Activated T-cell treated with anti-CD3 and anti-CD28 coated beads, Interleukin-2, amount 50 U/mL, for 24 hours (primary cell): ENCODE data around the gene MTRR.
"Not testable (repeated sequence)": the region's sequence is repeated elsewhere in the genome, so short reads cannot be mapped to it uniquely, and the experiment has no call there.

ENCODE experiments used
- DNase-seq: peaks from one replicate; pipeline ENCODE4 v3.0.0-alpha.2; 2020
- H3K27ac Mint-ChIP-seq: 2 replicates; pipeline ENCODE4 v1.8.0; 2020; ENCODE audit warnings: mild to moderate bottlenecking, mixed read lengths
- H3K27me3 Mint-ChIP-seq: 2 replicates; pipeline ENCODE4 v1.8.0; 2020; ENCODE audit warnings: mixed read lengths
- H3K36me3 Mint-ChIP-seq: 2 replicates; pipeline ENCODE4 v1.8.0; 2020; ENCODE audit warnings: low read depth, mixed read lengths
- H3K4me1 Mint-ChIP-seq: 2 replicates; pipeline ENCODE4 v1.8.0; 2020; ENCODE audit warnings: low read depth, mixed read lengths
- H3K4me3 Mint-ChIP-seq: 2 replicates; pipeline ENCODE4 v1.8.0; 2020; ENCODE audit warnings: mild to moderate bottlenecking, moderate library complexity, mixed read lengths
- H3K9me3 Mint-ChIP-seq: 2 replicates; pipeline ENCODE4 v1.8.0; 2020; ENCODE audit warnings: mixed read lengths

The MTRR gene

GRCh38 chr5:7897014-7897600, 28.2 kb downstream of the MTRR start:
- peak; percentile 48 for DNase-seq
- peaks cover 21% of the 10 kb centered on the region for H3K4me1 Mint-ChIP-seq
- H3K4me3 Mint-ChIP-seq = no peak overlapping the region
- peaks cover 95% of the 10 kb centered on the region for H3K36me3 Mint-ChIP-seq
- H3K9me3 Mint-ChIP-seq = no peaks in the 10 kb centered on the region
- no peak overlapping the region for H3K27ac Mint-ChIP-seq
- no peaks in the 10 kb centered on the region for H3K27me3 Mint-ChIP-seq

GRCh38 chr5:7902201-7902600, 33.3 kb downstream of the MTRR start:
- Mint-ChIP-seq H3K36me3 (peaks cover 94% of the 10 kb centered on the region), H3K27ac (peak overlapping the region; percentile 5), H3K27me3 (no peaks in the 10 kb centered on the region), H3K4me3 (no peak overlapping the region), H3K9me3 (peaks cover 7% of the 10 kb centered on the region), H3K4me1 (peaks cover 27% of the 10 kb centered on the region)
- DNase-seq = no peak

DNA sequence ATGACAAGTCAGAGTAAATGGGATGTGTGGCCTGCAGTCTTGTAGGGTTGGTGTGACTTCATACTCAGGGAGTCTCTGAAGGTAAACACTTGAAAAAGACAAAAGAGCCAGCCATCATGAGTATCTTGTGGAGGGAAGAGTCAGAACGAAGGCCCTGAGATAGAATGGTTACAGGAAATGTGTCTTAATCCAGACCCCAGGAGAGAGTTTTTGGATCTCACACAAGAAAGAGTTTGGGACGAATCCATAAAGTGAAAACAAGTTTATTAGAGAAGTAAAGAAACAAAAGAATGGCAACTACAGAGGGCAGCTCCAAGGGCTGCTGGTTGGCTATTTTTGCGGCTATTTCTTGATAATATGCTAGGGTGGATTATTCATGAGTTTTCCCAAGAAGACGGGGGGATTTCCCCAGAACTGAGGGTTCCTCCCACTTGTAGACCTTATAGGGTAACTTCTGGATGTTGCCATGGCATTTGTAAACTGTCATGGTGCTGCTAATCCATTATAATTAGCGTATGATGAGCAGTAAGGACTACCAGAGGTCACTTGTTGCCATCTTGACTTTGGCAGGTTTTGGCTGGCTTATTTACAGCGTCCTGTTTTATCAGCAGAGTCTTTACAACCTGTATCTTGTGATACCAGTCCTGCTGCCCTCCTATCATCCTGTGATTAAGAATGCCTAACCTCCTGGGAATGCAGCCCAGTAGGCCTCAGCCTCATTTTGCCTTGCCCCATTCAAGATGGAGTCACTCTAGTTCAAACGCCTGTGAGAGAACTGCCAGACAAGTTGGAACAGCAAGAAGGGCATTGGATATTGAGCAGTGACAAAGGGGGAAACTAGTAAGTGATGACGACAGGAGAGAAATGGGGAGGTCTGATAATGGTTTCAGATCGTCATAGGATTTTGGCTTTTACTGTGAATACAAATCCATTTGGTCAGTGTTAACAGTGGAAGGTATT, 34.0 kb downstream of the MTRR start:
- Mint-ChIP-seq H3K9me3 (peaks cover 13% of the 10 kb centered on the region), H3K4me1 (peaks cover 27% of the 10 kb centered on the region), H3K27me3 (no peaks in the 10 kb centered on the region), H3K27ac (peak overlapping the region; percentile 5), H3K4me3 (no peak overlapping the region), H3K36me3 (peaks cover 94% of the 10 kb centered on the region)
- DNase-seq = no peak

DNA sequence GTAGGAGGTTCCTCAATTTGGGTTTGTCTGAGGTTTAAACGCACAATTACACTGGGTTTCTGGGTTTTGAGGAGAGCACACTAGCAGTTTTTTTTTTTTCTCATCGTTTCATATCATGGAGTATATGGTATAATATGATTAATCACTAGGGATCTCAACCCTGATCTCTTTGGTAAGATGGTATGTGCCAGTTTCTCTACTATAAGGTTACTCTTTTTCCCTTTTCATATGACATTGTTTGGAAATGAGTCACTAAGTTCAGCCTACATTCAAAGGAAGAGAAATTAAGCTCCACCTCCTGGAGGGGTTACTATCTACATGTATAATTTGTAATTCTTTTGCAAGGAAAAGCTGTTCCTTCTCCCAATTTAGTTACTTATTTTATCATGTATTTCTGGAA, 35.2 kb downstream of the MTRR start:
- Mint-ChIP-seq H3K36me3 (peaks cover 94% of the 10 kb centered on the region), H3K9me3 (peaks cover 23% of the 10 kb centered on the region), H3K4me1 (peaks cover 27% of the 10 kb centered on the region), H3K4me3 (no peak overlapping the region), H3K27me3 (no peaks in the 10 kb centered on the region), H3K27ac (peak overlapping the region; percentile 65)
- no peak for DNase-seq

DNA sequence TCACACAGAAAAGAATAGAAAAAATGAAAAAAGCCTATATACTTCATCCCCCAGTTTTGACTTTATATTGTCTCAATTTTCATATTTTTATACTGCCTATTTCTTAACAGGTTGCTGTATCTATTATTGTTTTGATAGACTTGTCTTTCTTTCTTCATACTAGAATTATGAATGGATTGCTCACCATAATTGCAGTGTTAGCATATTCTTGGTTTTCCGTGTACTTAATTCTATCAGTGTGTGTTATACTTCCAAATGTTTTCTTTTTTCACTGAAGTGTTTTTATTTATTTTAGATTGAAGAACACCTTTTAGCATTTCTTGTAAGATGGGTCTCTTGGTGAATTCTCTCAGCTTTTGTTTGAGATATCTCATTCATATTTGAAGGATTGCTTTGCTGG, 38.7 kb downstream of the MTRR start:
- H3K4me1 Mint-ChIP-seq = peaks cover 19% of the 10 kb centered on the region
- peaks cover 93% of the 10 kb centered on the region for H3K36me3 Mint-ChIP-seq
- H3K27me3 Mint-ChIP-seq = no peaks in the 10 kb centered on the region
- no peak overlapping the region for H3K27ac Mint-ChIP-seq
- no peak overlapping the region for H3K4me3 Mint-ChIP-seq
- no peak for DNase-seq
- peaks cover 46% of the 10 kb centered on the region for H3K9me3 Mint-ChIP-seq

DNA sequence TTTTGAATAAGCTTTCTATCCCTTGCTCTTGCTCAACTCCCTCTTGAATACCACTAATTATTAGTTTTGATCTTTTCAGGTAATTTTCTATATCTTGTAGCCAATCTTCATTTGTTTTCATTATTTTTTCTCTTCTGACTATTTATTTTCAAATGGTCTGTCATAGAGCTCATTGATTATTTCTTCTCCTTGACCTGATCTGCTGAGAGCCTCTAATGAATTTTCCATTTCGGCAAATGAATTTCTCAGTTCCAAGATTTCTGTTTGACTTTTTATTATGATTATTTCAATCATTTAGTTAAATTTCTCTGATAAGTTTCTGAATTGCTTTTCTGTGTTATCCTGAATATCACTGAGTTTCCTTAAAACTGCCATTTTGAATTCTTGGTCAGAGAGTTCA, 39.4 kb downstream of the MTRR start:
- Mint-ChIP-seq H3K27me3 (no peaks in the 10 kb centered on the region), H3K4me1 (peaks cover 12% of the 10 kb centered on the region), H3K9me3 (peaks cover 53% of the 10 kb centered on the region), H3K4me3 (no peak overlapping the region), H3K27ac (no peak overlapping the region), H3K36me3 (peaks cover 88% of the 10 kb centered on the region)
- no peak for DNase-seq

DNA sequence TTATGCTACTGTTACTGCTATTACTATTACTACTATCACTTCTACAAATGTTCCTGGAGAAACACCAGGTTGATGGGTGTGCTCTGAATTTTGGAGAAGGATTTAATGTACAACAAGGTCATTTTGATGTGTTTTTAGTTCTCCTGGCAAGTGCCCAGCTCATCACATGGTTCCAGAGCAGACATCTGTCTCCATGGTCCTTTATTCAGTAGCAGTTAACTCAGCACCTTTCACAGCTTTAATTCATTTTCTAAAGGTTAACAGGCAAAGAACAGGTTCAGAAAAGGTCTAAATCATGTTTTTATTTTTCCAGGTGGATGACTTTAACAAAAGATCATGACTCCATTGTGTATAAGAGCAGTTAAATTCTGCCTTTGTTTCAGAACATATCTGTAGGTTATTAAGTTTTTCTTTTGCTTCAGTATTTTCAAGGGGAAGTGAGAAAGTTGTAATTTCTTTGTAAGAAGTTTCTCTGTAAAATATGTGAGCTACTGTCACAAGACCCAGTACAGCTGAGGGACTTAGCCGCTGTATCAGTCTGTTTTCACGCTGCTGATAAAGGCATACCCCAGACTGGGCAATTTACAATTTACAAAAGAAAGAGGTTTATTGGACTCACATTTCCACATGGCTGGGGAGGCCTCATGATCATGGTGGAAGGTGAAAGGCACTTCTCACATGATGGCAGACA, 41.9 kb downstream of the MTRR start:
- Mint-ChIP-seq H3K27me3 (no peaks in the 10 kb centered on the region), H3K27ac (no peak overlapping the region), H3K36me3 (peaks cover 62% of the 10 kb centered on the region), H3K9me3 (peaks cover 53% of the 10 kb centered on the region), H3K4me1 (no peaks in the 10 kb centered on the region), H3K4me3 (no peak overlapping the region)
- DNase-seq = no peak

GRCh38 chr5:7911429-7911771, 42.5 kb downstream of the MTRR start:
- DNase-seq, H3K4me3 Mint-ChIP-seq, H3K4me1 Mint-ChIP-seq, H3K27ac Mint-ChIP-seq, H3K27me3 Mint-ChIP-seq: not testable (repeated sequence)
- Mint-ChIP-seq H3K36me3 (peaks cover 57% of the 10 kb centered on the region), H3K9me3 (peaks cover 53% of the 10 kb centered on the region)

DNA sequence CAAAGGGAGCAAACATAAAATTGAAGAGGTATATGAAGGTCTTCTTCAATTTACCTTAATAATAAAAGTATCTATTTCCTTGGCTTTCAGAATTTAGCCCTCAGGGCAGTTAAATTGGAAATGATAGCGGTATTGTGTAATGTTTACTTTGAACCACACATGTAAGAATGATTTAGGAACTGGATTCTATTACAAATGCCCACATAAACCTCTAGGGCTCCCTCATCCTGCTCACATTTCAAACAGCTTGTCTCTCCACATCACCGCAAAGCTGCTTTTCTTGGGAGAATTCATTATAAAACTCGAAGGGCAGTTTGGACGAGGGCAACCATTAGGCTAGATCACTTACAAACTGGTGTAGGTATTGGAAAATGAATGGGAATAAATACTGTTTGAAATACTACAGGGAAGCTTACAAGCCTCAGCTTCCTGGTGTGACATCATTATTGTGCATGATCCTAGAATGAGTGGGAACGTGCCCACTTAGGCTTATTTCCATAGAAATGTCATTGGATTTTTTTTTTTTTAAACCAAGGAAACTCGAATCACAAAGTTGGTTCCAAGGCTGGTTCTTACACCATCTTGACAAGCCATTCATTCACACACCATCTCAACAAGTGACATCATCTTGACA, 47.3 kb downstream of the MTRR start:
- Mint-ChIP-seq H3K9me3 (peaks cover 23% of the 10 kb centered on the region), H3K4me3 (no peak overlapping the region), H3K4me1 (no peaks in the 10 kb centered on the region), H3K27ac (no peak overlapping the region), H3K36me3 (peaks cover 14% of the 10 kb centered on the region), H3K27me3 (peaks cover 9% of the 10 kb centered on the region)
- no peak for DNase-seq

DNA sequence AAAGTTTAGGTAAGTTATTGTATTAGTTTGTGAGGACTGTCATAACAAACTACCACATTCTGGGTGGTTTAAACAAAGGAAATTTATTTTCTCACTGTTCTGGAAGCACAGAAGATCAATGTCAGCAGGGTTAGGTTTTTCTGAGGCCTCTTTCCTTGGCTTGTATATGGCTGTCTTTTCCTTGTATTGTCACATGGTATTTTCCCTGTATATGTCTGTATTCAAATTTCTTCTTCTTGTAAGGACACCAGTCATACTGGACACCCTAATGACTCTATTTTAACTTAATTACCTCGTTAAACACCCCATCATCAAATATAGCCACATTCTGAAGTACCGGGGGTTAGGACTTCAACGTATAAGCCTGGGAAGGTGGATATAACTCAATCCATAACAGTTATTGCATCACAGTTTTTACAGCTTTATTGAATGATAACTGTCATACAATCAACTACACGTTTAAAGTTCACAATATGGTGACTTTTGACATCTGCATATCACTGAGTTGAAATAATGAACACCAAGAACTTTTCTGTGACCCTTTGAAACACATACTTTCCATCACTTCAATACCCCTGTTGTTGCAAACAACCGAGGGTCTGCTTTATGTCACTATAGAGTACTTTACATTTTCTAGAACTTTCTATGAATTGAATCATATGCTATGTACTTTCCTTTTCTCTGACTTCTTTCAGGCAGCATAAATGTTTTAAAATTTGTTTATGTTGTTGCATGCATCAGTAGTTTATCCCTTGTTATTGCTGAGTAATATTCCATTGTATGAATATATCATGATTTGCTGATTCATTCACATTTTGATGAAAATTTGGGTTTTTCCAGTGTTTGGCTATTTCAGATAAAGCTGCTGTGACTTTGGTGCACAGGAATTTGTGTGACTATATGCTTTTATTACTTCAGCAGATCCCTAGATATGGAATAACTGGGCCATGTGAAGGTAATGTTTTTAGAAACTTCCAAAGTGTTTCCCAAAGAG, 48.5 kb downstream of the MTRR start:
- peaks cover 12% of the 10 kb centered on the region for H3K9me3 Mint-ChIP-seq
- no peak overlapping the region for H3K4me3 Mint-ChIP-seq
- H3K36me3 Mint-ChIP-seq = peaks cover 4% of the 10 kb centered on the region
- no peak for DNase-seq
- no peaks in the 10 kb centered on the region for H3K4me1 Mint-ChIP-seq
- peaks cover 14% of the 10 kb centered on the region for H3K27me3 Mint-ChIP-seq
- H3K27ac Mint-ChIP-seq = no peak overlapping the region

DNA sequence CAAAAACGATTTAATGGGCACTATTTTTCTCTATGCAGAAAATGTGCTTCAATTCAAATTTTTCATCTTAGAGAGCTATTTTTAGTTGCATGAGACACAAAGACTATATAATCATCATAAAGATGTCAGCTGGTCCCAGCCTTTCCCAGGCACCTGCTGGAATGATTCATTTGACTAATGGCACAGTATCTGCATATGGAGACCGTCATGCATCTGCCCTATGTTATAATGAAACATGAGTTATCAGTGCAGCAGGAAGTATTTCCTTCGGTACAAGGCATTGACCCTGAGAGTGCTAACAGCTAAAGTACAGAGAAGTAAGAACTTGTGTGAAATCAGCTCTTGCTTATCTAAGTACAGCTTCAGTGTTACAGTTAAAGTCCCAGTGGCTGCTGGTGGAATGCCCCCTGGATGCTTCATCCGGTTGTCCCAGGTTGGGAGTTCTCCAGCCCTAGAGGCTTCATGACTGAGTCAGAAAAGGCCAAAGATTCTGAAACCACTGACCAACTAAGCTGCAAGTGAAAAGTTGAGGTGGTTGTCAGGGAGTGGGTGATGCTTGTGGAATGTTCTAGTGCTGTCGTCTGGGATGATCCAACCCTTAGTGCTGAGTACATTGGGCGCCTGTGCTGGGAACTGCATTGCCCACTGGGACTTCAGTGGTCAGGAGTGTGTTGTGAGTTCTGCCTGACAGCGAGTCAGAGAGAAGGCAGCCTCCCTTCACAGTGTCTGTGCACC, 57.2 kb downstream of the MTRR start:
- H3K9me3 Mint-ChIP-seq = no peaks in the 10 kb centered on the region
- H3K27ac Mint-ChIP-seq = no peak overlapping the region
- DNase-seq = no peak
- H3K27me3 Mint-ChIP-seq = peaks cover 27% of the 10 kb centered on the region
- H3K4me1 Mint-ChIP-seq = no peaks in the 10 kb centered on the region
- H3K36me3 Mint-ChIP-seq = no peaks in the 10 kb centered on the region
- no peak overlapping the region for H3K4me3 Mint-ChIP-seq

- H3K4me1 Mint-ChIP-seq = no peaks in the 10 kb centered on the region
- no peaks in the 10 kb centered on the region for H3K36me3 Mint-ChIP-seq
- H3K27ac Mint-ChIP-seq = no peak overlapping the region
- H3K9me3 Mint-ChIP-seq = no peaks in the 10 kb centered on the region
- no peak overlapping the region for H3K4me3 Mint-ChIP-seq
- H3K27me3 Mint-ChIP-seq = peaks cover 31% of the 10 kb centered on the region
- no peak for DNase-seq
These were observed 57.8 kb downstream of the MTRR start for GRCh38 chr5:7926720-7927119.
